Measurements from ENCODE around the gene ORC4.

- TF ChIP-seq GATA2 (IDR thresholded peaks at IDR 0.05; ENCODE audit: low read depth, low read length) = no peak
- TF ChIP-seq GATA3 (IDR thresholded peaks at IDR 0.05; ENCODE audit: low read depth, low read length) = no peak
Measured at GRCh38 chr2:147925886-147926285, 94.7 kb downstream of the ORC4 start.
